Measurements from ENCODE around the gene GOLGA6L7. TPM values are rescaled to one million over a fixed set of nuclear protein-coding genes. Genes with fewer than 3 reads are reported as not detected.
"Not testable (repeated sequence)": the region's sequence is repeated elsewhere in the genome, so short reads cannot be mapped to it uniquely, and the experiment has no call there.

The GOLGA6L7 gene
- total RNA-seq, 1 donor from 2014 or later, result not detected

GRCh38 chr15:28868744-28869345 lies 20.4 kb upstream of the GOLGA6L7 start:
- no peaks in the 10 kb centered on the region for H3K79me2 ChIP-seq (ENCODE audit: insufficient read depth, low read length)
- Mint-ChIP-seq H3K27me3 (ENCODE audit: low read depth, unreplicated experiment) (peaks cover 2% of the 10 kb centered on the region), H3K9me3 (ENCODE audit: unreplicated experiment) (peaks cover 15% of the 10 kb centered on the region), H3K27ac (ENCODE audit: unreplicated experiment) (no peak overlapping the region), H3K36me3 (ENCODE audit: low read depth, unreplicated experiment) (peaks cover 3% of the 10 kb centered on the region), H3K4me3 (ENCODE audit: unreplicated experiment) (no peak overlapping the region), H3K4me1 (ENCODE audit: low read depth, unreplicated experiment) (no peaks in the 10 kb centered on the region)
- H3K9ac ChIP-seq (ENCODE audit: low read length), result no peak overlapping the region
- no peak overlapping the region for H3K27ac ChIP-seq (ENCODE audit: low read depth, low read length)
- no peak overlapping the region for H3K4me2 ChIP-seq (ENCODE audit: low read length)
- TF ChIP-seq, protein P1, sequence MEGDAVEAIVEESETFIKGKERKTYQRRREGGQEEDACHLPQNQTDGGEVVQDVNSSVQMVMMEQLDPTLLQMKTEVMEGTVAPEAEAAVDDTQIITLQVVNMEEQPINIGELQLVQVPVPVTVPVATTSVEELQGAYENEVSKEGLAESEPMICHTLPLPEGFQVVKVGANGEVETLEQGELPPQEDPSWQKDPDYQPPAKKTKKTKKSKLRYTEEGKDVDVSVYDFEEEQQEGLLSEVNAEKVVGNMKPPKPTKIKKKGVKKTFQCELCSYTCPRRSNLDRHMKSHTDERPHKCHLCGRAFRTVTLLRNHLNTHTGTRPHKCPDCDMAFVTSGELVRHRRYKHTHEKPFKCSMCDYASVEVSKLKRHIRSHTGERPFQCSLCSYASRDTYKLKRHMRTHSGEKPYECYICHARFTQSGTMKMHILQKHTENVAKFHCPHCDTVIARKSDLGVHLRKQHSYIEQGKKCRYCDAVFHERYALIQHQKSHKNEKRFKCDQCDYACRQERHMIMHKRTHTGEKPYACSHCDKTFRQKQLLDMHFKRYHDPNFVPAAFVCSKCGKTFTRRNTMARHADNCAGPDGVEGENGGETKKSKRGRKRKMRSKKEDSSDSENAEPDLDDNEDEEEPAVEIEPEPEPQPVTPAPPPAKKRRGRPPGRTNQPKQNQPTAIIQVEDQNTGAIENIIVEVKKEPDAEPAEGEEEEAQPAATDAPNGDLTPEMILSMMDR (IDR thresholded peaks at IDR 0.05; ENCODE audit: insufficient read depth, low read depth, low read length), result no peak
- TF ChIP-seq EZH2 (IDR thresholded peaks at IDR 0.05; ENCODE audit: insufficient read depth, low read length), result no peak
- DNase-seq (ENCODE audit: low read depth) (no peak), FAIRE-seq (no peak)
- H4K20me1 ChIP-seq (ENCODE audit: insufficient read depth, low read length), result no peaks in the 10 kb centered on the region
- no peaks in the 10 kb centered on the region for H3K9me3 ChIP-seq (ENCODE audit: insufficient read depth, low read depth, low read length)
- H2AFZ ChIP-seq (ENCODE audit: low read depth, low read length), result no peak overlapping the region
- H3K36me3 ChIP-seq (ENCODE audit: insufficient read depth, low read length), result no peaks in the 10 kb centered on the region
- no peak overlapping the region for H3K4me3 ChIP-seq (ENCODE audit: insufficient read depth, low read depth, low read length)
- H3K27me3 ChIP-seq (ENCODE audit: insufficient read depth, low read length), result no peaks in the 10 kb centered on the region
- H3K4me1 ChIP-seq (ENCODE audit: insufficient read depth, low read length), result no peaks in the 10 kb centered on the region

DNA sequence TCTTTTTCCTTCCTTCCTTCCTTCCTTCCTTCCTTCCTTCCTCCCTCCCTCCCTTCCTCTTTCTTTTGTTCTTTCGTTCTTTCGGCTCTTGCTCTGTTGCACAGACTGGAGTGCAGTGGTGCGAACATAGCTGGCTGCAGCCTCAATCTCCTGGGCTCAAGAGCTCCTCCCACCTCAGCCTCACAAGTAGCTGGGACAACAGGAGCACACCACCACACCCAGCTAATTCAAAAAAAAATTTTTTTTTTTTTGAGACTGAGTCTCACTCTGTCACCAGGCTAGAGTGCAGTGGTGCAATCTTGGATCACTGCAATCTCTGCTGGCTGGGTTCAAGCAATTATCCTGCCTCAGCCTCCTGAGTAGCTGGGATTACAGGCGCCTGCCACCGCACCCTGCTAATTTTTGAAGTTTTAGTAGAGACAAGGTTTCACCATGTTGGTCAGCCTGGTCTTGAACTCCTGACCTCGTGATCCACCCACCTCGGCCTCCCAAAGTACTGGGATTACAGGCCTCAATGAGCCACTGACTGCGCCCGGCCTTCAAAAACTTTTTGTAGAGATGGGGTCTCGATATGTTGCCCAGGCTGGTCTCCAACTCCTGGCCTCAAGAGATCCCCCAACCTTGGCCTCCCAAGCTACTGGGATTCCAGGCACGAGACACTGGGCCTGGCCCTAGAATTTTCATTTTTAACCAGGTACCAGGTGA lies 13.3 kb upstream of the GOLGA6L7 start:
- H3K9me3 Mint-ChIP-seq (ENCODE audit: unreplicated experiment); H3K36me3 ChIP-seq (ENCODE audit: insufficient read depth, low read length); H3K4me2 ChIP-seq (ENCODE audit: low read length); H3K27me3 Mint-ChIP-seq (ENCODE audit: low read depth, unreplicated experiment); H3K27ac Mint-ChIP-seq (ENCODE audit: unreplicated experiment); H3K36me3 Mint-ChIP-seq (ENCODE audit: low read depth, unreplicated experiment); H3K9ac ChIP-seq (ENCODE audit: low read length); FAIRE-seq; H4K20me1 ChIP-seq (ENCODE audit: insufficient read depth, low read length); DNase-seq (ENCODE audit: low read depth); H3K4me1 ChIP-seq (ENCODE audit: insufficient read depth, low read length); H3K4me3 ChIP-seq (ENCODE audit: insufficient read depth, low read depth, low read length); H3K4me3 Mint-ChIP-seq (ENCODE audit: unreplicated experiment); H3K4me1 Mint-ChIP-seq (ENCODE audit: low read depth, unreplicated experiment); H3K27ac ChIP-seq (ENCODE audit: low read depth, low read length); H3K79me2 ChIP-seq (ENCODE audit: insufficient read depth, low read length); H3K9me3 ChIP-seq (ENCODE audit: insufficient read depth, low read depth, low read length); H2AFZ ChIP-seq (ENCODE audit: low read depth, low read length); H3K27me3 ChIP-seq (ENCODE audit: insufficient read depth, low read length): not testable (repeated sequence)

GRCh38 chr15:28861031-28861534 lies 12.6 kb upstream of the GOLGA6L7 start:
- Histone ChIP-seq H2AFZ (ENCODE audit: low read depth, low read length) (no peak overlapping the region), H3K36me3 (ENCODE audit: insufficient read depth, low read length) (no peaks in the 10 kb centered on the region), H3K4me2 (ENCODE audit: low read length) (no peak overlapping the region), H3K4me3 (ENCODE audit: insufficient read depth, low read depth, low read length) (no peak overlapping the region), H4K20me1 (ENCODE audit: insufficient read depth, low read length) (no peaks in the 10 kb centered on the region), H3K79me2 (ENCODE audit: insufficient read depth, low read length) (no peaks in the 10 kb centered on the region), H3K4me1 (ENCODE audit: insufficient read depth, low read length) (no peaks in the 10 kb centered on the region), H3K9me3 (ENCODE audit: insufficient read depth, low read depth, low read length) (no peaks in the 10 kb centered on the region), H3K27me3 (ENCODE audit: insufficient read depth, low read length) (no peaks in the 10 kb centered on the region), H3K27ac (ENCODE audit: low read depth, low read length) (no peak overlapping the region), H3K9ac (ENCODE audit: low read length) (no peak overlapping the region)
- no peak for TF ChIP-seq EZH2 (IDR thresholded peaks at IDR 0.05; ENCODE audit: insufficient read depth, low read length)
- TF ChIP-seq, protein P1 (IDR thresholded peaks at IDR 0.05; ENCODE audit: insufficient read depth, low read depth, low read length), result no peak
- Mint-ChIP-seq H3K4me3 (ENCODE audit: unreplicated experiment) (no peak overlapping the region), H3K4me1 (ENCODE audit: low read depth, unreplicated experiment) (no peaks in the 10 kb centered on the region), H3K9me3 (ENCODE audit: unreplicated experiment) (peaks cover 2% of the 10 kb centered on the region), H3K36me3 (ENCODE audit: low read depth, unreplicated experiment) (peaks cover 2% of the 10 kb centered on the region), H3K27me3 (ENCODE audit: low read depth, unreplicated experiment) (no peaks in the 10 kb centered on the region), H3K27ac (ENCODE audit: unreplicated experiment) (no peak overlapping the region)
- FAIRE-seq, result no peak
- DNase-seq (ENCODE audit: low read depth), result no peak

DNA sequence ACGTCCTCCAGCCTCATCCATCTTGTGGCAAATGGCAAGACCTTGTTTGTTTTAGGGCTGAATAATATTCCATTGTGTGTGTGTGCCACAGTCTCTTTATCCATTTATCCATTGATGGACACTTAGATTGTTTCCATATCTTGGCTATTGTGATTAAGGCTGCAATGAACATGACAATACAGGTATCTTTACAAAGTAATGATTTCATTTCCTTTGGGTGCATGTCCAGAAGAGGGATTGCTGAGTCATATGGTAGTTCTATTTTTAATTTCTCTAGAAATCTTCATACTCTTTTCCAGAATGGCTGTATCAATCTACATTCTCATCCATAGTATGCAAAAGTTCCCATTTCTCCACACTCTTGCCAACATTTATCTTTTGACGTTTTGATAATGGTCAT lies 6.1 kb upstream of the GOLGA6L7 start:
- not testable (repeated sequence) for H3K9me3 Mint-ChIP-seq (ENCODE audit: unreplicated experiment); H3K4me1 Mint-ChIP-seq (ENCODE audit: low read depth, unreplicated experiment); H3K4me2 ChIP-seq (ENCODE audit: low read length); H3K27ac Mint-ChIP-seq (ENCODE audit: unreplicated experiment); H3K4me3 Mint-ChIP-seq (ENCODE audit: unreplicated experiment); H3K36me3 Mint-ChIP-seq (ENCODE audit: low read depth, unreplicated experiment); H3K9ac ChIP-seq (ENCODE audit: low read length); H3K27ac ChIP-seq (ENCODE audit: low read depth, low read length); H3K27me3 ChIP-seq (ENCODE audit: insufficient read depth, low read length); H3K36me3 ChIP-seq (ENCODE audit: insufficient read depth, low read length); FAIRE-seq; H2AFZ ChIP-seq (ENCODE audit: low read depth, low read length); H4K20me1 ChIP-seq (ENCODE audit: insufficient read depth, low read length); H3K9me3 ChIP-seq (ENCODE audit: insufficient read depth, low read depth, low read length); DNase-seq (ENCODE audit: low read depth); H3K4me1 ChIP-seq (ENCODE audit: insufficient read depth, low read length); H3K27me3 Mint-ChIP-seq (ENCODE audit: low read depth, unreplicated experiment); H3K4me3 ChIP-seq (ENCODE audit: insufficient read depth, low read depth, low read length); H3K79me2 ChIP-seq (ENCODE audit: insufficient read depth, low read length)

Measured in astrocyte (in vitro differentiated cells and primary cell).